Subcutaneous abdominal adipose tissue (tissue), 5 donors: ENCODE measurements around the gene C1QTNF2.

Experiments
- H3K27ac ChIP-seq: one replicate; pipeline ENCODE4 v1.7.0; 2013; ENCODE audit warnings: low read depth, mild to moderate bottlenecking, inconsistent platforms, low read length, moderate library complexity
- H3K27me3 ChIP-seq, 5 donors: one replicate each; pipeline ENCODE4 v1.7.0; 2013; ENCODE audit warnings: low read length in 5 of 5, inconsistent platforms in 1 of 5; ENCODE audit not compliant: control insufficient read depth in 5 of 5, insufficient read depth in 4 of 5
- H3K36me3 ChIP-seq, 5 donors: one replicate each; pipeline ENCODE4 v1.7.0; 2013; ENCODE audit warnings: low read length in 5 of 5; ENCODE audit not compliant: control insufficient read depth in 5 of 5, insufficient read depth in 5 of 5
- H3K4me1 ChIP-seq, 5 donors: one replicate each; pipeline ENCODE4 v1.7.0; 2013; ENCODE audit warnings: low read length in 5 of 5, mild to moderate bottlenecking in 3 of 5, moderate library complexity in 1 of 5; ENCODE audit not compliant: control insufficient read depth in 5 of 5, insufficient read depth in 5 of 5
- H3K4me3 ChIP-seq, 5 donors: one replicate each; pipeline ENCODE4 v1.7.0; 2013; ENCODE audit warnings: low read length in 5 of 5, low read depth in 1 of 5
- H3K9ac ChIP-seq, 5 donors: one replicate each; pipeline ENCODE4 v1.7.0; 2013; ENCODE audit warnings: low read length in 5 of 5, mild to moderate bottlenecking in 4 of 5, moderate library complexity in 3 of 5
- H3K9me3 ChIP-seq, 5 donors: one replicate each; pipeline ENCODE4 v1.7.0; 2013; ENCODE audit warnings: low read length in 5 of 5; ENCODE audit not compliant: control insufficient read depth in 5 of 5
- donor health status: healthy.
- donor health status: healthy.
- donor health status: healthy.
- donor health status: healthy.
- donor health status: healthy.

Gene C1QTNF2, protein sequence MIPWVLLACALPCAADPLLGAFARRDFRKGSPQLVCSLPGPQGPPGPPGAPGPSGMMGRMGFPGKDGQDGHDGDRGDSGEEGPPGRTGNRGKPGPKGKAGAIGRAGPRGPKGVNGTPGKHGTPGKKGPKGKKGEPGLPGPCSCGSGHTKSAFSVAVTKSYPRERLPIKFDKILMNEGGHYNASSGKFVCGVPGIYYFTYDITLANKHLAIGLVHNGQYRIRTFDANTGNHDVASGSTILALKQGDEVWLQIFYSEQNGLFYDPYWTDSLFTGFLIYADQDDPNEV

DNA sequence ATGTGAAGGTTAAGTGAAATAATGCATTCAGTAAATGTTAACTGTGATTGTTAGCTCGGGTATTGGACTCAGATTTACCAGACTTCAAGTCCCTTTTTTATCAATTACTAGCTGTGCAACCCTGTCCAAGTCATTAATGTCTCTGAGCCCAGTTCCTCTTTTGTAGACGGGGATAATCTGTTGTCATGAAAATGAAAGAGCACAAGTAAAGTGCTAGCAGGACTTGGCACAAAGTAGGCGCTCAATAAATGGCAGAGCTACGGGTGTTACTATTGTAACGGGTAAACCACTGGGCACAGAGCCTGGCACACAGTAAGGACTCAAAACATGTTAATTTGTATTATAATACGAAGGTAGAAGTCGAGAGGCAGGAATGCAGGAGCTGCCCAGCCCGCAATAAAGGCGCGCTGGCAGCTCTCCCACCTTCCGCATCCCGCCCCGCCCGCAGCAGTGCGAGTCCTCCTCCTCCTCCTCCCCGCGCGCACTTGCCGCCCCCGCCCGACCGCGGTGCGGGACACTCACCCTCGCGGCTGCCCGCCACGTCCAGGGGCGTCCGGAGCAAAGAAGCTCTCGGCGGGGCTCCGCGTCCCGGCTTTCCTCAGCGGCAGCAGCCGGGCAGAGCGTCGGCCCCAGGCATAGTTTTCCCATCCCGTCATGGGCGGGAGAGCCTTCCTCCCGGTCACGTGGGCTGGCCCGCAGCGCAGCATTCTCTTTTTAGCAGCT is at the start of gene C1QTNF2:
C1QTNF2 (minus strand) TSS at position 637 of the 723 bp plus-strand sequence. CDS start 15,615 bp downstream, outside the sequence.
- H3K4me3 ChIP-seq = peak within 1 kb of the TSS; percentile 58 to 80 (median 69)
- H3K36me3 ChIP-seq = no peaks in the 10 kb centered on the region
- peaks cover 3 to 18% (median 10%) of the 10 kb centered on the region in 5 donors for H3K27me3 ChIP-seq
- H3K4me1 ChIP-seq = peaks cover 2 to 15% (median 10%) of the 10 kb centered on the region in 5 donors
- peak within 1 kb of the TSS in 3 of 5 donors; percentile 31 to 60 (median 46) for H3K9ac ChIP-seq
- H3K27ac ChIP-seq = no peak within 1 kb of the TSS
- no peaks in the 10 kb centered on the region for H3K9me3 ChIP-seq

GRCh38 chr5:160420331-160420610 is 49.8 kb upstream of the C1QTNF2 start:
- H3K36me3 ChIP-seq = peaks cover 0 to 3% (median 0%) of the 10 kb centered on the region in 5 donors
- H3K9ac ChIP-seq = no peak overlapping the region
- no peaks in the 10 kb centered on the region for H3K9me3 ChIP-seq
- H3K27ac ChIP-seq = no peak overlapping the region
- H3K4me3 ChIP-seq = no peak overlapping the region
- H3K4me1 ChIP-seq = peaks cover 5 to 42% (median 36%) of the 10 kb centered on the region in 5 donors
- no peaks in the 10 kb centered on the region for H3K27me3 ChIP-seq

- Histone ChIP-seq H3K27me3 (no peaks in the 10 kb centered on the region), H3K4me3 (peak overlapping the region; percentile 92 to 99 (median 97)), H3K9ac (peak overlapping the region in 4 of 5 donors; percentile 76 to 97 (median 88)), H3K36me3 (peaks cover 0 to 5% (median 3%) of the 10 kb centered on the region in 5 donors), H3K27ac (peak overlapping the region; percentile 91), H3K9me3 (no peaks in the 10 kb centered on the region), H3K4me1 (peaks cover 5 to 42% (median 36%) of the 10 kb centered on the region in 5 donors)
Measured at GRCh38 chr5:160419458-160420330, 49.3 kb upstream of the C1QTNF2 start.

- H3K4me1 ChIP-seq = peaks cover 5 to 42% (median 36%) of the 10 kb centered on the region in 5 donors
- peaks cover 4 to 12% (median 8%) of the 10 kb centered on the region in 5 donors for H3K36me3 ChIP-seq
- H3K27ac ChIP-seq = peak within 1 kb of the TSS; percentile 91
- H3K27me3 ChIP-seq = no peaks in the 10 kb centered on the region
- no peaks in the 10 kb centered on the region for H3K9me3 ChIP-seq
- peak within 1 kb of the TSS; percentile 92 to 99 (median 97) for H3K4me3 ChIP-seq
- H3K9ac ChIP-seq = peak within 1 kb of the TSS; percentile 76 to 97 (median 95)
Measured at GRCh38 chr5:160418561-160419457, 48.4 kb upstream of the C1QTNF2 start, which contains the start of gene SLU7. Gene SLU7 (minus strand): TSS chr5:160419081. CDS start chr5:160415294, 3,787 bp downstream.

- peaks cover 21 to 29% (median 29%) of the 10 kb centered on the region in 5 donors for H3K36me3 ChIP-seq
- H3K4me1 ChIP-seq = peaks cover 0 to 23% (median 18%) of the 10 kb centered on the region in 5 donors
- H3K9me3 ChIP-seq = no peaks in the 10 kb centered on the region
- no peaks in the 10 kb centered on the region for H3K27me3 ChIP-seq
- H3K9ac ChIP-seq = peak within 1 kb of the TSS; percentile 71 to 98 (median 96)
- H3K27ac ChIP-seq = peak within 1 kb of the TSS; percentile 57
- peak within 1 kb of the TSS; percentile 81 to 92 (median 90) for H3K4me3 ChIP-seq
Measured at GRCh38 chr5:160399402-160400353, 29.3 kb upstream of the C1QTNF2 start, which contains the start of gene FAM200C. Gene FAM200C (minus strand): TSS chr5:160400054. CDS start chr5:160395490, 4,564 bp downstream.

DNA sequence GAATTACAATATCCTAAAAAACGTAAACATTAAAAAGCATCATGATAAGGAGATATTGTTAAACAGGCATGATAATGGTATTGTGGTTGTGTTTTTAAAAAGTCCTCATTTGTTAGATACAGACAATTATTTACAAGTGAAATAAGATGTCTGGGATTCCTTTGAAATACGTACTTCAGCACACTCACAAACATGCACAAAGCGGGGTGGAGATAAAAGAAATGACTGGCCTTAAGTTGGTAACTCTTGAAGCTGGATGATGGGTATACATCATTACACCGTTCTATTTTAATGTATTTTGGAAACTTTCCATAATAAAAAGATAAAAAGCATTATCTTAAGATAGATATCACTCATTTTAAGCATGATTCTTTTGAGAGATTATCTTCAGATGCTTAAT is 28.4 kb upstream of the C1QTNF2 start:
- Histone ChIP-seq H3K27me3 (no peaks in the 10 kb centered on the region), H3K9ac (peak overlapping the region in 4 of 5 donors; percentile 92 to 98 (median 96)), H3K27ac (no peak overlapping the region), H3K4me1 (peaks cover 0 to 23% (median 18%) of the 10 kb centered on the region in 5 donors), H3K4me3 (peak overlapping the region; percentile 81 to 92 (median 90)), H3K9me3 (no peaks in the 10 kb centered on the region), H3K36me3 (peaks cover 17 to 20% (median 20%) of the 10 kb centered on the region in 5 donors)

- Histone ChIP-seq H3K9me3 (no peaks in the 10 kb centered on the region), H3K36me3 (peaks cover 8 to 12% (median 10%) of the 10 kb centered on the region in 5 donors), H3K27me3 (no peaks in the 10 kb centered on the region), H3K27ac (no peak overlapping the region), H3K4me3 (no peak overlapping the region), H3K4me1 (peaks cover 0 to 31% (median 23%) of the 10 kb centered on the region in 5 donors), H3K9ac (peak overlapping the region in 1 of 5 donors; percentile 36)
Measured at GRCh38 chr5:160397492-160397891, 27.1 kb upstream of the C1QTNF2 start.

DNA sequence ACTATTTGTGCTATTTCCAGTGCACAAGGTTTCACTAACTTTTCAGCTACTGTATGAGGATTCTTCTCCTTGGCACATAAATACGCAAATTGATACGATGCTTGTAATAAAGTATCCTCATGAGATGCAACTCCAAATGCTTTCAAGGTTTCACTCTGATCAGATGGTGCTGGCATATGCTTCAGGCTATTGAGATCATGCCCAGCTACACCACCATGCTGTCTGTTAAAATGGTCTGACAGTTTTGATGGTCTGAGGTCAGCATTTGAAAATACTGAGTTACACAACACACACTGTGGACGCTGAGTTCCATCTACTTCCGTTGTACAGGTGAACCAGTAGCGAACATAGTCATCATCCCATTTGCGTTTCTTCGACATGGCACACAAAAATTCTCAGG is 24.7 kb upstream of the C1QTNF2 start:
- H3K9ac ChIP-seq = no peak overlapping the region
- no peak overlapping the region for H3K4me3 ChIP-seq
- no peaks in the 10 kb centered on the region for H3K36me3 ChIP-seq
- no peaks in the 10 kb centered on the region for H3K27me3 ChIP-seq
- H3K4me1 ChIP-seq = peaks cover 0 to 29% (median 18%) of the 10 kb centered on the region in 5 donors
- no peaks in the 10 kb centered on the region for H3K9me3 ChIP-seq
- H3K27ac ChIP-seq = no peak overlapping the region
